ENCODE measurements around the gene SH3PXD2A. TPM values are rescaled to one million over a fixed set of nuclear protein-coding genes. Genes with fewer than 3 reads are reported as not detected.

Gene SH3PXD2A
- total RNA-seq, 1 donor from 2014 or later: 56.2 TPM

GRCh38 chr10:103843045-103843444, 12.3 kb downstream of the SH3PXD2A start:
- no peak overlapping the region for H3K4me3 ChIP-seq
- no peaks in the 10 kb centered on the region for H3K9me3 ChIP-seq
- H3K27me3 ChIP-seq: no peaks in the 10 kb centered on the region
- H3K36me3 ChIP-seq: no peaks in the 10 kb centered on the region
- no peak for DNase-seq (ENCODE audit: extremely low spot score in 2 of 2)
- intact Hi-C loops (cut with DNase I): no loop called here
- TF ChIP-seq, protein P1, sequence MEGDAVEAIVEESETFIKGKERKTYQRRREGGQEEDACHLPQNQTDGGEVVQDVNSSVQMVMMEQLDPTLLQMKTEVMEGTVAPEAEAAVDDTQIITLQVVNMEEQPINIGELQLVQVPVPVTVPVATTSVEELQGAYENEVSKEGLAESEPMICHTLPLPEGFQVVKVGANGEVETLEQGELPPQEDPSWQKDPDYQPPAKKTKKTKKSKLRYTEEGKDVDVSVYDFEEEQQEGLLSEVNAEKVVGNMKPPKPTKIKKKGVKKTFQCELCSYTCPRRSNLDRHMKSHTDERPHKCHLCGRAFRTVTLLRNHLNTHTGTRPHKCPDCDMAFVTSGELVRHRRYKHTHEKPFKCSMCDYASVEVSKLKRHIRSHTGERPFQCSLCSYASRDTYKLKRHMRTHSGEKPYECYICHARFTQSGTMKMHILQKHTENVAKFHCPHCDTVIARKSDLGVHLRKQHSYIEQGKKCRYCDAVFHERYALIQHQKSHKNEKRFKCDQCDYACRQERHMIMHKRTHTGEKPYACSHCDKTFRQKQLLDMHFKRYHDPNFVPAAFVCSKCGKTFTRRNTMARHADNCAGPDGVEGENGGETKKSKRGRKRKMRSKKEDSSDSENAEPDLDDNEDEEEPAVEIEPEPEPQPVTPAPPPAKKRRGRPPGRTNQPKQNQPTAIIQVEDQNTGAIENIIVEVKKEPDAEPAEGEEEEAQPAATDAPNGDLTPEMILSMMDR (IDR thresholded peaks at IDR 0.05): no peak
- no peak for TF ChIP-seq POLR2AphosphoS5 (IDR thresholded peaks at IDR 0.05; ENCODE audit: insufficient read depth in 1 of 2, low read depth in 1 of 2)
- TF ChIP-seq POLR2A (IDR thresholded peaks at IDR 0.05): no peak
- H3K27ac ChIP-seq: peak overlapping the region; percentile 76
- peaks cover 76% of the 10 kb centered on the region for H3K4me1 ChIP-seq

DNA sequence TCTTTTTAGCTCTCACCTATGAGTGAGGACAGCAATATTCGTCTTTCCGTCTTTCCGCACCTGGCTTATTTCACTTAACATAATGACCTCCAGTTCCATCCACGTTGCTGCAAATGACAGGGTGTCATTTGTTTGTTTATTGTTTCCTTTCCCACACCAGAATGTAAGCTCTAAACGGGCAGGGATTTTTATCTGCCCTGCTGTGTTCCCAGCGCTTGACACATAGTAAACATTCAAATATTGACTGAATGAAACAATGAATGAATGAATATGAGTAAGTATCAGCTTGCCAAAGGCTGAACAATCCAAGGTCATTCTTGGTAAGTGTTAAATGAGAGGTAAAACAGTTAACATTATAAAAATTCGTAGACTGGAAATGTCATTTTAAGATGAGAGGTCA, 12.8 kb downstream of the SH3PXD2A start:
- DNase-seq (ENCODE audit: extremely low spot score in 2 of 2): no peak
- Histone ChIP-seq H3K27me3 (no peaks in the 10 kb centered on the region), H3K27ac (no peak overlapping the region), H3K36me3 (no peaks in the 10 kb centered on the region), H3K4me3 (no peak overlapping the region), H3K9me3 (no peaks in the 10 kb centered on the region), H3K4me1 (peaks cover 78% of the 10 kb centered on the region)
- TF ChIP-seq, protein P1 (IDR thresholded peaks at IDR 0.05): no peak
- TF ChIP-seq POLR2A (IDR thresholded peaks at IDR 0.05) (no peak), POLR2AphosphoS5 (IDR thresholded peaks at IDR 0.05; ENCODE audit: insufficient read depth in 1 of 2, low read depth in 1 of 2) (no peak)
- intact Hi-C loops (cut with DNase I): no loop called here

GRCh38 chr10:103841519-103841918, 13.9 kb downstream of the SH3PXD2A start:
- Histone ChIP-seq H3K4me1 (peaks cover 81% of the 10 kb centered on the region), H3K4me3 (no peak overlapping the region), H3K27ac (no peak overlapping the region), H3K27me3 (no peaks in the 10 kb centered on the region), H3K9me3 (no peaks in the 10 kb centered on the region), H3K36me3 (no peaks in the 10 kb centered on the region)
- no peak for DNase-seq (ENCODE audit: extremely low spot score in 2 of 2)
- intact Hi-C loops (cut with DNase I): no loop called here
- TF ChIP-seq POLR2AphosphoS5 (IDR thresholded peaks at IDR 0.05; ENCODE audit: insufficient read depth in 1 of 2, low read depth in 1 of 2): no peak

DNA sequence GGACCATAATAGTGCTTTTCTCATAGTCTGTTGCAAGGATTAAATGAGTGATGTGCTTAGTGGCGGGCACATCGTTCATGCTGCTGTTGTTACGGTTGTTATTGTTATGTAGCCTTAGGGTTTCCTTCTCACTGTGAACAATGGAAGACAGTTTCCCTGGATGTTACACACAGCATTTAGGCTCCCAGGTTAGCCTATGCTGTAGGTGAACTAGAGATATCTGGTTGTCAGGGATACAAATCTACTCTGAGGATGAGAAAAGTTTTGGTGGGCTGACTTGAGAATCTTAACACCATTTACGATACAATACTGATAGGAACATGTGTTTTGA, 14.7 kb downstream of the SH3PXD2A start:
- intact Hi-C loops (cut with DNase I): no loop called here
- TF ChIP-seq POLR2AphosphoS5 (IDR thresholded peaks at IDR 0.05; ENCODE audit: insufficient read depth in 1 of 2, low read depth in 1 of 2) (no peak), POLR2A (IDR thresholded peaks at IDR 0.05) (no peak)
- TF ChIP-seq, protein P1 (IDR thresholded peaks at IDR 0.05): no peak

GRCh38 chr10:103839872-103840739, 15.3 kb downstream of the SH3PXD2A start:
- peaks cover 81% of the 10 kb centered on the region for H3K4me1 ChIP-seq
- no peak overlapping the region for H3K4me3 ChIP-seq
- no peak for TF ChIP-seq POLR2A (IDR thresholded peaks at IDR 0.05)
- TF ChIP-seq, protein P1 (IDR thresholded peaks at IDR 0.05): no peak
- no peak for TF ChIP-seq POLR2AphosphoS5 (IDR thresholded peaks at IDR 0.05; ENCODE audit: insufficient read depth in 1 of 2, low read depth in 1 of 2)
- no peaks in the 10 kb centered on the region for H3K9me3 ChIP-seq
- no peak overlapping the region for H3K27ac ChIP-seq
- H3K36me3 ChIP-seq: no peaks in the 10 kb centered on the region
- no peaks in the 10 kb centered on the region for H3K27me3 ChIP-seq
- no peak for DNase-seq (ENCODE audit: extremely low spot score in 2 of 2)
- intact Hi-C loops (cut with DNase I): no loop called here

More for the DNA sequence above, 14.7 kb downstream of the SH3PXD2A start:
- no peaks in the 10 kb centered on the region for H3K36me3 ChIP-seq
- no peak overlapping the region for H3K27ac ChIP-seq
- no peaks in the 10 kb centered on the region for H3K27me3 ChIP-seq
- DNase-seq (ENCODE audit: extremely low spot score in 2 of 2): no peak
- no peak overlapping the region for H3K4me3 ChIP-seq
- H3K4me1 ChIP-seq: peaks cover 77% of the 10 kb centered on the region
- H3K9me3 ChIP-seq: no peaks in the 10 kb centered on the region
